ENCODE results near the gene USP49. TPM values are rescaled to one million over a fixed set of nuclear protein-coding genes. Genes with fewer than 3 reads are reported as not detected.
"Not testable (repeated sequence)": the region's sequence is repeated elsewhere in the genome, so short reads cannot be mapped to it uniquely, and the experiment has no call there.

USP49 gene
- total RNA-seq: 10 to 100 TPM in 2 of 6 donors, 1 to 10 TPM in 4; 2.7 to 16.8 (median 4.3) TPM

DNA sequence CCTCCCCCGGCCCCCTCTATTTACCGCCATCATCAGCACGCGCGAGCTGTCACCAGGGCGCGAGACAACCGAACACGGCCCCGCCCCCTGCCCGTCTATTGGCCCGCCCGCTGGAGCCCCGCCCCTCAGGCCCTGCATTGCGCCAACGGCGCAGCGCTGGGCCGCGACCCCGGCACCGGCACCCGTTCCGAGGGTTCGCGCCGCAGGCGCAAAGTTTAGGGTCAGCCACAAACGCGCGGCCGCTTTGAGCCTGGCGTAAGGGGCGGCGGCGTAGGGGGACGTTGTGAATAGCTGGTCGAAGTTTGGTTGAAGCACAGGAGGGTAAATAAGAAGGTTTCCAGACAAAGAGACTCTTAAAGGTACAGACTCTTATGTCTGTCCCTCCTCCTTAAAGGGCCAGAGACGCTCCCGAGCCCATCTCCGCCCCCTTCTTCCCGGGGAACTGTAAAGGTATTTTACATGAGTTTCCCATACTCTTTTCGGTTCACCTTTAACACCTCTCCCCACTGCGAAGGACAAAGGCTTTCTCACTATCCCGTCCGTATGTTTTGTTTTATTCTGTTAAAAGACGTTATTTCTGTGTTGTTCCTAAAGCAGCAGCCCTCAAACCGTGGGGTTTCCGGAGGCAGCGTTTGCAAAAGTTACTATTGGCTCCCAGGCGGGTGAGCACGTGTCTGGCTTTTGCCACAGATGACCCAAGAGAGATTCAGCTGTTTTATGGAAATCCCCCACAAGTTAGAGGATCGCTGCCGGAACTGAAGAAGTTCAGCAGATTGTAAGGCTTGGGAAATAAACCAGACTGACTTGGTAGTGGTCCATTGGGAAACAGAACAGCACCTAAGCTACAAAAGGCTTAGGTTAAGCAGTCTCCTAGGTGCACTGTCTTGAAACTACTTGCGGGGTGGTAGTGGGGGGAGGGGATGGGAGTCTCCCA lies at the start of gene USP49:
USP49 (minus strand) TSS at position 76 of the 934 bp plus-strand sequence. CDS start 88,392 bp downstream, outside the sequence.
- Histone ChIP-seq H3K36me3 (peaks cover 0 to 2% (median 1%) of the 10 kb centered on the region in 4 donors), H3K4me1 (peaks cover 11 to 30% (median 24%) of the 10 kb centered on the region in 4 donors), H3K4me3 (peak within 1 kb of the TSS; percentile 62 to 92 (median 74)), H3K9me3 (no peaks in the 10 kb centered on the region), H3K27me3 (no peaks in the 10 kb centered on the region), H3K27ac (peak within 1 kb of the TSS; percentile 81 to 90 (median 82))
- 1% methylated on average over 27 to 41 of the region's 55 CpGs for WGBS, 2 donors
- ATAC-seq (ENCODE audit: low FRiP score in 2 of 2) (peak; percentile 98 to 99), DNase-seq (peak; percentile 93 to 98)
- no peak for TF ChIP-seq EP300 (IDR thresholded peaks at IDR 0.05)
- peak in 2 of 4 donors; percentile 49 to 50 for TF ChIP-seq POLR2A (IDR thresholded peaks at IDR 0.05)
- TF ChIP-seq POLR2AphosphoS5 (IDR thresholded peaks at IDR 0.05): peak in 1 of 2 donors; percentile 59
- TF ChIP-seq, protein P1, sequence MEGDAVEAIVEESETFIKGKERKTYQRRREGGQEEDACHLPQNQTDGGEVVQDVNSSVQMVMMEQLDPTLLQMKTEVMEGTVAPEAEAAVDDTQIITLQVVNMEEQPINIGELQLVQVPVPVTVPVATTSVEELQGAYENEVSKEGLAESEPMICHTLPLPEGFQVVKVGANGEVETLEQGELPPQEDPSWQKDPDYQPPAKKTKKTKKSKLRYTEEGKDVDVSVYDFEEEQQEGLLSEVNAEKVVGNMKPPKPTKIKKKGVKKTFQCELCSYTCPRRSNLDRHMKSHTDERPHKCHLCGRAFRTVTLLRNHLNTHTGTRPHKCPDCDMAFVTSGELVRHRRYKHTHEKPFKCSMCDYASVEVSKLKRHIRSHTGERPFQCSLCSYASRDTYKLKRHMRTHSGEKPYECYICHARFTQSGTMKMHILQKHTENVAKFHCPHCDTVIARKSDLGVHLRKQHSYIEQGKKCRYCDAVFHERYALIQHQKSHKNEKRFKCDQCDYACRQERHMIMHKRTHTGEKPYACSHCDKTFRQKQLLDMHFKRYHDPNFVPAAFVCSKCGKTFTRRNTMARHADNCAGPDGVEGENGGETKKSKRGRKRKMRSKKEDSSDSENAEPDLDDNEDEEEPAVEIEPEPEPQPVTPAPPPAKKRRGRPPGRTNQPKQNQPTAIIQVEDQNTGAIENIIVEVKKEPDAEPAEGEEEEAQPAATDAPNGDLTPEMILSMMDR (IDR thresholded peaks at IDR 0.05): no peak

DNA sequence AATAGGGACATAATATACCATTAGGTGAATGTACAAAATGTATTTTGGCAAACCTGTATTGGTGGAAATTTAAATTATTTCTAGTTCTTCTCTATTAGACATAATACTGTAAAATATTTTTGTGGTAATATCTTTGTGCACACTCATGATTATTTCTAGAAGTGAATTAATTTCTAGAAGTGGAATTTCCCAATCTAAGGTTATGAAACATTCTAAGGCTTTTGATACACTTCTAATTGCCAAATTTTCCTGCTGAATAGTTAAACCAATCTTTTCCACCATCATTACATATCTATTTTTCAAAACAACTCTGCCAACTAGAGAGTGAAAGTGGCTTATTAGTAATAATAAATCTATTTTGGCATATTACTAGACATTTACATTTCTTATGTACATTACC lies 48.3 kb upstream of the USP49 start:
- no peak for TF ChIP-seq POLR2A (IDR thresholded peaks at IDR 0.05)
- TF ChIP-seq POLR2AphosphoS5 (IDR thresholded peaks at IDR 0.05): no peak
- TF ChIP-seq EP300 (IDR thresholded peaks at IDR 0.05): no peak
- TF ChIP-seq, protein P1 (IDR thresholded peaks at IDR 0.05): no peak
- H3K27ac ChIP-seq: no peak overlapping the region
- DNase-seq: no peak
- no peaks in the 10 kb centered on the region for H3K27me3 ChIP-seq
- no peak for ATAC-seq (ENCODE audit: low FRiP score in 2 of 2)
- no peak overlapping the region for H3K4me3 ChIP-seq
- H3K36me3 ChIP-seq: no peaks in the 10 kb centered on the region
- peaks cover 28 to 54% (median 45%) of the 10 kb centered on the region in 4 donors for H3K4me1 ChIP-seq
- no peaks in the 10 kb centered on the region for H3K9me3 ChIP-seq

DNA sequence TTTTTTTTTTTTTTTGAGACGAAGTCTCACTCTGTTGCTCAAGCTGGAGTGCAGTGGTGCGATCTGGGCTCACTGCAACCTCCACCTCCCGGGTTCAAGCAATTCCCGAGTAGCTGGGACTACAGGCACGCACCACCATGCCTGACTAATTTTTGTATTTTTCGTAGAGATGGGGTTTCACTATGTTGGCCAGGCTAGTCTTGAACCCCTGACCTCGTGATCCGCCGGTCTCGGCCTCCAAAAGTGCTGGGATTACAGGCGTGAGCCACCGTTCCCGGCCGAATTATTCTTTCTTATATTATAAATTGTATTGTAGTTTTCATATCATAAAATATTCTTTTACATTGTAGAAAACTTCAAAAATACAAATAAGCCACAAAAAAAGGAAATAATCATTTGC lies 47.7 kb upstream of the USP49 start:
- not testable (repeated sequence) for ATAC-seq (ENCODE audit: low FRiP score in 2 of 2)
- 91 to 94% methylated on average over 14 of the region's 14 CpGs for WGBS, 2 donors
- H3K4me1 ChIP-seq: peaks cover 34 to 60% (median 50%) of the 10 kb centered on the region in 4 donors

DNA sequence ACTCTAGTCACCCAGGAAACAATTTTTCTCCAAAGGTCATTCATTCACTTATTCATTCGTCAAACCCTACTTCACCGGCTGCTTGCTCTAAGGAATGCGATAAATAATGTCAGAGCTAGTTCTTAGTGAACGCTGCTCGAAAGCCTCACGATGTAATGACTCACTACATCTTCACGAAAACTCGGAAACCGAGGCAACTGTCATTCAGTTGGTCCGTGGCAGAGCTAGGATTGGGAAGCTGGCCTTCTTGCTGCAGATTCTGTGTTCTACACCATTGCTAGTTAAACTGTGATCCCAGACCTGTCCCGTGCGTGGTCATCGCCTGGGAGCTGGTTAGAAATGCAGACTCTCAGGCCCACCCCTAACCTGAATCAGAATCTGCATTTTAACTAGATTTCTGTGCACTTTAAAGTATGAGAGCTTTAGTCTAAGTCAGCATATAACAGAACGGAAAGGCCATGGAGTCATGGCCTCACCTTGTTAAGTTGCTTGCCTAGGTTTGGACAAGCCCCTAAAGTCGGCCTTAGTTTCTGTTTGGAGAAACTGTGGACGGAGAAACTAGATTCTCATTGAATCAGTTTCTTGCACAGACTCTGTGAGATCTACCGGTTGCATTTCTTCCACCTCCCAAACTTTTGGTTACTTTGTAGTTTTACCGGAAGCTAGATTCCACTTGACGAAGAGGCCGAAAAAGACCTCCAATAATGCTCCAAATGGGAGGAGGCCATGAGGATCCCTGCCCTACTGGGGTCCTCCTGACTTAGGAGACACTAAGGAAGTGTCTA lies 47.1 kb upstream of the USP49 start:
- H3K9me3 ChIP-seq: no peaks in the 10 kb centered on the region
- DNase-seq: no peak
- H3K27me3 ChIP-seq: no peaks in the 10 kb centered on the region
- H3K4me1 ChIP-seq: peaks cover 40 to 66% (median 57%) of the 10 kb centered on the region in 4 donors
- peak; percentile 2 to 12 for ATAC-seq (ENCODE audit: low FRiP score in 2 of 2)
- peak overlapping the region in 3 of 4 donors; percentile 60 to 94 (median 89) for H3K4me3 ChIP-seq
- peak overlapping the region; percentile 85 to 93 (median 88) for H3K27ac ChIP-seq
- WGBS, 2 donors: 37 to 41% methylated on average over 20 of the region's 20 CpGs
- H3K36me3 ChIP-seq: peaks cover 0 to 3% (median 0%) of the 10 kb centered on the region in 4 donors
- TF ChIP-seq POLR2AphosphoS5 (IDR thresholded peaks at IDR 0.05): no peak
- TF ChIP-seq EP300 (IDR thresholded peaks at IDR 0.05): no peak

More for the DNA sequence above, 47.7 kb upstream of the USP49 start:
- peak overlapping the region in 2 of 4 donors; percentile 86 to 91 for H3K27ac ChIP-seq
- H3K36me3 ChIP-seq, H3K27me3 ChIP-seq, DNase-seq, H3K4me3 ChIP-seq, H3K9me3 ChIP-seq: not testable (repeated sequence)

DNA sequence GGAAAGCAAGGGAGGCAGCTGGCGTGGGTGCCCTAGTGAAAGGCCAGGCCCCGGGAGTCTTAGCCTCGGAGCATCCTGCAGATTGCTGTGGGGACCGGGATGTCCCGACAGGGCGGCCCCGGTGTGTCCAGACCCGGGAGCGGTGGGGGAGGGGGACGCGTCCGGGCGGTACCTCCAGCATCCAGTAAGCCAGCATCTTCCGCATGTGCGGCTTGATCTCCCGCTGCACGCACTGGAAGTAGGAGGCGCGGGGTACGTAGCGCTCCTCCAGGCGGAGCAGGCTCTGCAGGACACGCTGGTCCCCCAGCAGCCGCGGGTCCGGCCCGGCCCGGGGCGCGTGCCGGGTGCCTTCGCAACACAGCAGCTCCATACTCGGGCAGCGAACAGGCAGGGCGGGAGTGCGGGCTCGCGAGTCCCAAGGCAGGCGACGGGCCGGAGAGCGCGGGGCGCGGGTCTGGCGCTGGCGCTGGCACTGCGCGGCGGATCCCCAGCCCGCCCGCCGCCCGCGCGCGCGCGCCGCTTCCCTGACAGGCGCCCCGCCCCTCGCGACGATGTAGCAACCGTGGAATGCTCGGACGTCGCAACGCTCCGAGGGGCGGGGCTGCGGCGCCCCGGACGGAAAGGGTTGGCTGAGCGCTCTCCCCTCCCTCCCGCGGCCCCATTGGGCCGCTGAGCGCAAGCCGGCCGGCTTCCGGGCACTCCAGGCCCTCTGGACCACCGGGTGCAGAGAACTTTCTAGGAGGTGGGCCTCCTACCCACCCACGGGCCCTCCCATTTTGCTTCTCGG lies 46.3 kb upstream of the USP49 start, which contains the start of gene CCND3:
CCND3 (minus strand) TSS at position 529 of the 787 bp plus-strand sequence; CDS start at position 370, 159 bp downstream.
- 0% methylated on average over 15 to 27 of the region's 87 CpGs for WGBS, 2 donors
- Histone ChIP-seq H3K4me1 (peaks cover 48 to 74% (median 65%) of the 10 kb centered on the region in 4 donors), H3K27ac (peak within 1 kb of the TSS; percentile 85 to 93 (median 88))

More for the DNA sequence above, 46.3 kb upstream of the USP49 start, which contains the start of gene CCND3:
- peaks cover 0 to 10% (median 3%) of the 10 kb centered on the region in 4 donors for H3K36me3 ChIP-seq
- no peaks in the 10 kb centered on the region for H3K27me3 ChIP-seq
- peak within 1 kb of the TSS; percentile 60 to 94 (median 91) for H3K4me3 ChIP-seq
- no peaks in the 10 kb centered on the region for H3K9me3 ChIP-seq
- no peak for TF ChIP-seq EP300 (IDR thresholded peaks at IDR 0.05)
- TF ChIP-seq, protein P1 (IDR thresholded peaks at IDR 0.05): peak in 1 of 6 experiments; percentile 19
- TF ChIP-seq POLR2AphosphoS5 (IDR thresholded peaks at IDR 0.05): peak; percentile 30 to 71
- TF ChIP-seq POLR2A (IDR thresholded peaks at IDR 0.05): peak in 3 of 4 donors; percentile 29 to 65 (median 44)
- ATAC-seq (ENCODE audit: low FRiP score in 2 of 2): peak; percentile 92 to 96
- peak; percentile 94 to 99 for DNase-seq
